ENCODE data around the gene LRRK1. TPM values are rescaled to one million over a fixed set of nuclear protein-coding genes. Genes with fewer than 3 reads are reported as not detected.

The LRRK1 gene
- polyA plus RNA-seq, 1 of the 3 experiments (the other 2 are of a cell fraction): 6.9 TPM

- no peaks in the 10 kb centered on the region for H3K9me2 ChIP-seq
- no peaks in the 10 kb centered on the region for H3K9me3 ChIP-seq
- CTCF ChIA-PET: interaction anchor here (0.9 to 1.5 kb wide), 2 partner anchors 101 to 110 kb away, joined by 3 read pairs; no protein-coding TSS in a partner anchor
- no peaks in the 10 kb centered on the region for H3F3A ChIP-seq (replicated peaks; ENCODE audit: insufficient read depth)
- no peak overlapping the region for H3K9ac ChIP-seq
- H3K79me2 ChIP-seq (ENCODE audit: insufficient read depth): no peaks in the 10 kb centered on the region
- no peak overlapping the region for H2AFZ ChIP-seq (ENCODE audit: low read depth)
- H3K36me3 ChIP-seq (replicated peaks in 1 of 2; ENCODE audit: control insufficient read depth in 1 of 2, insufficient read depth in 2 of 2, low read length in 1 of 2): no peaks in the 10 kb centered on the region
- no peak overlapping the region for H3K4me2 ChIP-seq
- POLR2A ChIA-PET: no interaction called here
- no peaks in the 10 kb centered on the region for H4K20me1 ChIP-seq (ENCODE audit: insufficient read depth)
- H3K4me3 ChIP-seq (ENCODE audit: low read depth in 2 of 2, low read length in 1 of 2): no peak overlapping the region
- no peak overlapping the region for H3K27ac ChIP-seq (ENCODE audit: low read depth in 2 of 2, low read length in 1 of 2)
- 86% methylated on average over 1 of the region's 1 CpG for WGBS (ENCODE audit: low lambda C conversion rate)
- TF ChIP-seq PBX3 (IDR thresholded peaks at IDR 0.05) (no peak), TCF12 (IDR thresholded peaks at IDR 0.05) (no peak), SMC3 (IDR thresholded peaks at IDR 0.05; ENCODE audit: low read depth, low read length) (no peak), EZH2phosphoT487 (IDR thresholded peaks at IDR 0.05; ENCODE audit: borderline replicate concordance, low read depth) (no peak), ELF1 (IDR thresholded peaks at IDR 0.05) (no peak), SIN3A (IDR thresholded peaks at IDR 0.05; ENCODE audit: borderline replicate concordance, low read depth, low read length) (no peak), NFIC (IDR thresholded peaks at IDR 0.05; ENCODE audit: borderline replicate concordance) (no peak), CTCF (IDR thresholded peaks at IDR 0.05) (no peak), POLR2AphosphoS5 (IDR thresholded peaks at IDR 0.05; ENCODE audit: low read depth, low read length) (no peak), JUND (IDR thresholded peaks at IDR 0.05) (no peak), REST (IDR thresholded peaks at IDR 0.05; ENCODE audit: low read depth, low read length) (no peak), MEF2A (IDR thresholded peaks at IDR 0.05; ENCODE audit: borderline replicate concordance, low read depth) (no peak), USF1 (IDR thresholded peaks at IDR 0.05; ENCODE audit: borderline replicate concordance, low read depth) (no peak), GATA2 (CRISPR knock-in tag; IDR thresholded peaks at IDR 0.05) (no peak), IRF3 (IDR thresholded peaks at IDR 0.05; ENCODE audit: low read depth, low read length) (no peak), RAD21 (IDR thresholded peaks at IDR 0.05; ENCODE audit: low read length) (no peak), MAX (IDR thresholded peaks at IDR 0.05; ENCODE audit: low read depth) (no peak), MXI1 (IDR thresholded peaks at IDR 0.05; ENCODE audit: low read depth, low read length) (no peak)
- H3K27me3 ChIP-seq (ENCODE audit: insufficient read depth): no peaks in the 10 kb centered on the region
- DNase-seq: no peak
- H3K4me1 ChIP-seq (ENCODE audit: control insufficient read depth in 1 of 2, insufficient read depth in 2 of 2, low read depth in 1 of 2, low read length in 1 of 2): peaks cover 0 to 28% of the 10 kb centered on the region in 2 experiments; a peak in 1 of 4 replicates
Observed at GRCh38 chr15:101116681-101116976, 197.5 kb downstream of the LRRK1 start.
